ENCODE results near the gene FNDC3A.

- TF ChIP-seq EZH2 (IDR thresholded peaks at IDR 0.05; ENCODE audit: insufficient read depth, poor library complexity, severe bottlenecking) (no peak), EZH2phosphoT487 (IDR thresholded peaks at IDR 0.05; ENCODE audit: insufficient read depth, low read depth) (no peak)
Observed at GRCh38 chr13:49226613-49227012, 250.9 kb downstream of the FNDC3A start.
